Panc1 (cell line): ENCODE results near the gene CNDP1.

Source experiments
- CTCF ChIP-seq: fragments of 450-650 bp; IDR thresholded peaks from 2 replicates; pipeline ENCODE4 v1.5.1; 2017; ENCODE audit warnings: mild to moderate bottlenecking
- POLR2AphosphoS5 ChIP-seq: IDR thresholded peaks from 2 replicates; pipeline ENCODE4 v1.6.1; 2012; ENCODE audit warnings: mild to moderate bottlenecking, low read depth, low read length, moderate library complexity
- REST ChIP-seq, 2 experiments: IDR thresholded peaks; 2 replicates each; pipeline ENCODE4 v1.6.1; 2011 to 2012; ENCODE audit warnings: low read depth in 2 of 2, control low read depth in 1 of 2, low read length in 1 of 2, mild to moderate bottlenecking in 1 of 2, moderate library complexity in 1 of 2; ENCODE audit not compliant: insufficient read depth in 1 of 2
- SIN3A ChIP-seq: IDR thresholded peaks from 2 replicates; pipeline ENCODE4 v1.6.1; 2012; ENCODE audit warnings: low read depth, mild to moderate bottlenecking, low read length, moderate library complexity, borderline replicate concordance; ENCODE audit not compliant: insufficient read depth
- TCF7L2 ChIP-seq: IDR thresholded peaks from 2 replicates; pipeline ENCODE4 v1.6.1; 2011; ENCODE audit warnings: mild to moderate bottlenecking, low read depth, low read length, inconsistent platforms

GRCh38 chr18:74505776-74506175, 28.5 kb upstream of the CNDP1 start:
- TF ChIP-seq CTCF = no peak
- no peak for TF ChIP-seq POLR2AphosphoS5
- TF ChIP-seq REST (IDR thresholded peaks at IDR 0.05; ENCODE audit: insufficient read depth in 1 of 2, low read depth in 2 of 2, low read length in 1 of 2) = no peak
- no peak for TF ChIP-seq SIN3A
- no peak for TF ChIP-seq TCF7L2
